Measurements from ENCODE around the gene BCAS2.
"Not testable (repeated sequence)": the region's sequence is repeated elsewhere in the genome, so short reads cannot be mapped to it uniquely, and the experiment has no call there.

The BCAS2 gene

DNA sequence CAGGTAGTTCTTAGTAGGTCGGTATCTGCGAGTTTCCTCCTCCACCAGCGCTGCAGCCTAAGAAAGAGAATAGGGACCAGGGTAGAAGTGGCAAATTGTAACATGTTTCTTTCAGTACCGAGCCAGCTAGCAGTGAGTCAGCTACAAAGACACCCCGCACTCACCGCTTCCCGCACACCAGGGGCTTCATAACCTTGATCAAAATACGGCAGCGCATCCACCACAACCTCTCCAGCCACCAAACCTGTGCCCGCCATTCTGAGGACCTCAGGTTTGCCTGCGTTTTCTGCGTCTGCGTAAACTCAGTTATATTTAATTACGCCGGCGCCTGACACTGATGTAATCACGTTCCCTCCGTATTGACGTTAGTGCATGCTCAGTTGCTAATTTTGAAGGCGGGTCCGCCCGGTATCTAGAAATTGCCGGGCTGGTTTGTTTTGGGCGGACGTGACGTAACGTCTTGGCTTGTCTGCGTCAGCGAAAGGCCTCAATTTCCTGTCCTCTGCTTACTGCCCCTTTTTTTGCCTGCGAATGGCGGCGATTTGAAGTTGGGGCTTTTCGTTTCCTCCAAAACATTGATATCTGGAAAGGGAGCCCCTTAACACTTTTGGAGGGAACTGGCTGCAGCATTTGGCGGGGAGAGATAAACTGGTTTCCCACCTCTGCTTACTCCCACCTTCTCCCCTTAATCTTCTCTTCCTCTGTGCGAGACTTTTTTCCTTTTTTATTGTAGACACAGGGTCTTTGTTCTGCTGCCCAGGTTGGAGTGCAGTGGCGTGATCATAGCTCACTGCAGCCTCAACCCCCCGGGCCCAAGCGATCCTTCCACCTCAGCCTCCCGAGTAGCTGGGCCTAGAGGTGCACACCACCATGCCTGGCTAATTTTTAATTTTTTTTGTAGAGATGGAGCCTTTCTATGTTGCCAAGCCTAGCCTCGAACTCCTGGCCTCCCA is at the start of gene BCAS2:
BCAS2 (minus strand) TSS at position 281 of the 953 bp plus-strand sequence; CDS start at position 257, 24 bp downstream.
- peak; percentile 98 for DNase-seq

GRCh38 chr1:114627107-114627506 is 45.7 kb upstream of the BCAS2 start:
- no peak for DNase-seq

GRCh38 chr1:114623364-114623763 is 41.9 kb upstream of the BCAS2 start:
- DNase-seq = no peak

- no peak for DNase-seq
Measured at GRCh38 chr1:114620419-114620818, 39.0 kb upstream of the BCAS2 start.

GRCh38 chr1:114618606-114619005 is 37.2 kb upstream of the BCAS2 start:
- no peak for DNase-seq

DNA sequence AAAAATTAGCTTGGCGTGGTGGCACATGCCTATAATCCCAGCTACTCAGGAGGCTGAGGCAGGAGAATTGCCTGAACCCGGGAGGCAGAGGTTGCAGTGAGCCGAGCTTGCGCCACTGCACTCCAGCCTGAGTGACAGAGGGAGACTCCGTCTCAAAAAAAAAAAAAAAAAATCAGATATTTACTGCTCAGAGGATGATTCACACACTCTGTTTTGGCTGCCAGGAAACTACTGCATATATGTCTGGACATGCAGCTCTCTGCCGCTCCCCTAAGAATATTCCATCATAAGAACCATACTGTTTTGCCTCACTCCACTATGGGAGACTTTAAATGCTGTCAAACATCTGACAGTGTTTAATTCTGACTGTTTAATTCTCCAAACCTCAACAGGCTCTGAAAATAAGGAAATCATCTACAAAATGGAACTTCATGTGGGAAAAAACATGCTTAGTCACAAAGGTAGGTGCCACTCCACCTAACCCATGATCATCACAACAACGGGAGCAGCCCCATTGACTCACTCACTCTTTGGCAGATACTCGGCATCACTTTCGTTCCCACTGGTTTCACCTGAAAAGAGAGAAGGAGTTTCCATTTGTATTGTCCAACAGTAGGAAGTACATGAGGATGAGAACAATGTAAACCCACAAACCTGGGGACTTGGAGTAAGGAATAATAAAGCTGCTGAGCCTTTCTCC is 29.3 kb upstream of the BCAS2 start:
- no peak for DNase-seq

- DNase-seq = no peak
Measured at GRCh38 chr1:114609826-114610225, 28.4 kb upstream of the BCAS2 start.

- no peak for DNase-seq
Measured at GRCh38 chr1:114609026-114609425, 27.6 kb upstream of the BCAS2 start.

- DNase-seq = no peak
Measured at GRCh38 chr1:114607223-114607622, 25.8 kb upstream of the BCAS2 start.

- DNase-seq = no peak
Measured at GRCh38 chr1:114597949-114598348, 16.5 kb upstream of the BCAS2 start.

GRCh38 chr1:114595602-114596001 is 14.2 kb upstream of the BCAS2 start:
- DNase-seq = no peak

GRCh38 chr1:114594046-114594445 is 12.6 kb upstream of the BCAS2 start:
- DNase-seq = no peak

GRCh38 chr1:114589122-114589521 is 7.7 kb upstream of the BCAS2 start:
- no peak for DNase-seq

GRCh38 chr1:114588196-114588689 is 6.8 kb upstream of the BCAS2 start:
- DNase-seq = no peak

- DNase-seq = no peak
Measured at GRCh38 chr1:114587203-114587991, 6.0 kb upstream of the BCAS2 start.

GRCh38 chr1:114586513-114587047 is 5.2 kb upstream of the BCAS2 start:
- no peak for DNase-seq

GRCh38 chr1:114585231-114585630 is 3.8 kb upstream of the BCAS2 start:
- DNase-seq = no peak

GRCh38 chr1:114574365-114574764 is 7.0 kb downstream of the BCAS2 start:
- DNase-seq = no peak

DNA sequence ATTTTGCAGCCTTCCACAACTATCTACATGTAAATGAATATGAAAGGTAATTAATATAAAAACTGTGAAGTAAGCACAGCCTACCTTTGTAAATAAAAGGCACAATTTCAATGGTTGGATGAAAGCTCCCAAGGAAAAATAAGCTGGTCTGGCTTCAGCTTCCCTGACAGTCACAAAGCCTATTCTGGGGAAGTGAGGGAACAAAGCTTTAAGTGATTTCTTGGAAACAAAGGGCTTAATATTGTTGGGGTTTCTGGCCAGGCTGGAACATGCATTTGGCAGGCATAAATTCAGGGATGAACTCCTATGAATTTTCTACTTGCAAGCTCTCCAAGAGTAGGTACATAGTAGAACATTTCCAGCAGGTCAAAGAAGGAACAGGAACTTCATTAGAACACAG is 17.3 kb downstream of the BCAS2 start:
- no peak for DNase-seq

GRCh38 chr1:114562978-114563510 is 18.4 kb downstream of the BCAS2 start:
- DNase-seq = not testable (repeated sequence)

- no peak for DNase-seq
Measured at GRCh38 chr1:114561333-114561732, 20.1 kb downstream of the BCAS2 start.

DNA sequence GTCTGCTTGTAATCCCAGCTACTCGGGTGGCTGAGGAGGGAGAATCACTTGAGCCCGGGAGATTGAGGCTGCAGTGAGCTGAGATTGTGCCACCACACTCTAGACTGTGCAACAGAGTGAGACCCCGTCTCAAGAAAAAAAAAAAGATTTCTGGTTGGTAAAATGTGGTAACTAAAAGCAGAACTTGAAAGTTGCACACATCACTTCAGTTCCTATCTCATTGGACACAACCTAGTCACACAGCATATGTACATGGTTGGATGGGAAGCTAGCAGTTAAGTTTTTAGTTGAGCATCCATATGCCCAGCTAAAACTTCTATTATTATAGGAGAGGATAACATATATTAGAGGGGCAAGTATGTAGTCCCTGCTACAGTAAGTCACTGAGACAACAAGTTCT is 22.1 kb downstream of the BCAS2 start:
- no peak for DNase-seq

Data from NCI-H1105 treated with DMSO at 0.1 percent for 48 hours (cell line).